H9 (cell line): ENCODE data around the gene SMAD6. TPM values are rescaled to one million over a fixed set of nuclear protein-coding genes. Genes with fewer than 3 reads are reported as not detected.

Experiments
- DNase-seq: peaks from one replicate; pipeline ENCODE4 v3.0.0-alpha.2; 2017
- H2AFZ ChIP-seq: one replicate; pipeline ENCODE4 v1.6.1; 2013; ENCODE audit warnings: mild to moderate bottlenecking, low read length, control low read depth, moderate library complexity
- H2AK5ac ChIP-seq: 2 replicates; pipeline ENCODE4 v1.6.1; 2013; ENCODE audit warnings: low read length, control low read depth, mixed read lengths; ENCODE audit not compliant: insufficient read length
- H2BK120ac ChIP-seq: one replicate; pipeline ENCODE4 v1.6.1; 2013; ENCODE audit warnings: low read depth, mild to moderate bottlenecking, low read length, control low read depth, inconsistent platforms; ENCODE audit not compliant: poor library complexity, severe bottlenecking
- H2BK12ac ChIP-seq: 2 replicates; pipeline ENCODE4 v1.6.1; 2013; ENCODE audit warnings: low read length, control low read depth, mixed read lengths, low read depth; ENCODE audit not compliant: insufficient read length
- H2BK15ac ChIP-seq: 2 replicates; pipeline ENCODE4 v1.6.1; 2013; ENCODE audit warnings: low read depth, low read length, control low read depth
- H2BK20ac ChIP-seq: one replicate; pipeline ENCODE4 v1.6.1; 2013; ENCODE audit warnings: low read depth, mild to moderate bottlenecking, low read length, control low read depth, inconsistent platforms; ENCODE audit not compliant: poor library complexity, severe bottlenecking
- H2BK5ac ChIP-seq: 2 replicates; pipeline ENCODE4 v1.6.1; 2013; ENCODE audit warnings: low read length, control low read depth, mixed read lengths; ENCODE audit not compliant: insufficient read length
- H3K14ac ChIP-seq: 2 replicates; pipeline ENCODE4 v1.6.1; 2013; ENCODE audit warnings: low read length, control low read depth; ENCODE audit not compliant: insufficient read depth
- H3K18ac ChIP-seq: 2 replicates; pipeline ENCODE4 v1.6.1; 2013; ENCODE audit warnings: low read depth, mild to moderate bottlenecking, mixed read lengths, low read length, control low read depth; ENCODE audit not compliant: insufficient read length
- H3K23ac ChIP-seq: 2 replicates; pipeline ENCODE4 v1.6.1; 2013; ENCODE audit warnings: low read length, control low read depth, mixed read lengths, low read depth; ENCODE audit not compliant: insufficient read length
- H3K23me2 ChIP-seq: 2 replicates; pipeline ENCODE4 v1.6.1; 2013; ENCODE audit warnings: low read depth, mild to moderate bottlenecking, mixed read lengths, low read length, control low read depth; ENCODE audit not compliant: insufficient read length, poor library complexity, severe bottlenecking
- H3K27ac ChIP-seq: 2 replicates; pipeline ENCODE4 v1.5.1; 2013; ENCODE audit warnings: low read length, control low read depth, mixed read lengths, low read depth; ENCODE audit not compliant: insufficient read length
- H3K27me3 ChIP-seq: 2 replicates; pipeline ENCODE4 v1.6.1; 2013; ENCODE audit warnings: low read length, control low read depth, inconsistent platforms; ENCODE audit not compliant: insufficient read depth
- H3K4ac ChIP-seq: 2 replicates; pipeline ENCODE4 v1.6.1; 2013; ENCODE audit warnings: low read depth, mild to moderate bottlenecking, control low read depth, inconsistent platforms, low read length, moderate library complexity
- H3K4me1 ChIP-seq: 2 replicates; pipeline ENCODE4 v1.6.1; 2013; ENCODE audit warnings: low read length, control low read depth, inconsistent platforms; ENCODE audit not compliant: insufficient read depth
- H3K4me2 ChIP-seq: 2 replicates; pipeline ENCODE4 v1.6.1; 2013; ENCODE audit warnings: low read length, control low read depth, mixed read lengths; ENCODE audit not compliant: insufficient read length, insufficient read depth
- H3K56ac ChIP-seq: 2 replicates; pipeline ENCODE4 v1.6.1; 2013; ENCODE audit warnings: low read depth, mild to moderate bottlenecking, mixed read lengths, low read length, control low read depth; ENCODE audit not compliant: insufficient read length
- H3K79me1 ChIP-seq: 2 replicates; pipeline ENCODE4 v1.6.1; 2013; ENCODE audit warnings: low read depth, mild to moderate bottlenecking, moderate library complexity, low read length, control low read depth, inconsistent platforms; ENCODE audit not compliant: insufficient read depth, poor library complexity, severe bottlenecking
- H3K79me2 ChIP-seq: 2 replicates; pipeline ENCODE4 v1.6.1; 2013; ENCODE audit warnings: low read length, control low read depth, inconsistent platforms; ENCODE audit not compliant: insufficient read depth
- H3K9ac ChIP-seq: 2 replicates; pipeline ENCODE4 v1.6.1; 2013; ENCODE audit warnings: low read length, control low read depth, mixed read lengths; ENCODE audit not compliant: insufficient read length; ENCODE audit errors: extremely low read depth
- H3K9me3 ChIP-seq: one replicate; pipeline ENCODE4 v1.6.1; 2013; ENCODE audit warnings: low read depth, low read length, inconsistent platforms; ENCODE audit not compliant: control insufficient read depth
- H3T11ph ChIP-seq: one replicate; pipeline ENCODE4 v1.6.1; 2013; ENCODE audit warnings: mild to moderate bottlenecking, low read length, control low read depth, inconsistent platforms
- H4K20me1 ChIP-seq: one replicate; pipeline ENCODE4 v1.6.1; 2013; ENCODE audit not compliant: control insufficient read depth, insufficient read length, insufficient read depth
- H4K5ac ChIP-seq: 2 replicates; pipeline ENCODE4 v1.6.1; 2013; ENCODE audit warnings: low read depth, mild to moderate bottlenecking, mixed read lengths, low read length, control low read depth; ENCODE audit not compliant: insufficient read length
- H4K8ac ChIP-seq: replicated peaks from 2 replicates; pipeline ENCODE4 v1.6.1; 2013; ENCODE audit warnings: low read length, control low read depth, mixed read lengths, low read depth; ENCODE audit not compliant: insufficient read length
- H4K91ac ChIP-seq: 2 replicates; pipeline ENCODE4 v1.6.1; 2013; ENCODE audit warnings: low read depth, mild to moderate bottlenecking, moderate library complexity, mixed read lengths, low read length, control low read depth; ENCODE audit not compliant: insufficient read length
- H3K27ac Mint-ChIP-seq, 3 experiments: 2 replicates in 2 of 3; 3 replicates in 1 of 3; pipeline ENCODE4 v1.8.0; 2020 to 2021; ENCODE audit warnings: mixed read lengths in 3 of 3, mild to moderate bottlenecking in 1 of 3, moderate library complexity in 1 of 3
- H3K27me3 Mint-ChIP-seq: 2 replicates; pipeline ENCODE4 v1.8.0; 2021; ENCODE audit warnings: low read depth, mild to moderate bottlenecking, moderate library complexity, mixed read lengths
- H3K36me3 Mint-ChIP-seq, 3 experiments: 2 replicates in 2 of 3; 3 replicates in 1 of 3; pipeline ENCODE4 v1.8.0; 2020 to 2021; ENCODE audit warnings: low read depth in 3 of 3, mixed read lengths in 3 of 3; ENCODE audit not compliant: insufficient read depth in 1 of 3
- H3K4me1 Mint-ChIP-seq, 2 experiments: 2 replicates each; pipeline ENCODE4 v1.8.0; 2020; ENCODE audit warnings: mixed read lengths in 2 of 2
- H3K4me3 Mint-ChIP-seq, 2 experiments: 2 replicates in 1 of 2; 3 replicates in 1 of 2; pipeline ENCODE4 v1.8.0; 2020 to 2021; ENCODE audit warnings: mild to moderate bottlenecking in 2 of 2, mixed read lengths in 2 of 2, moderate library complexity in 1 of 2
- H3K9me3 Mint-ChIP-seq, 2 experiments: 2 replicates in 1 of 2; 3 replicates in 1 of 2; pipeline ENCODE4 v1.8.0; 2020; ENCODE audit warnings: mild to moderate bottlenecking in 2 of 2, mixed read lengths in 2 of 2, moderate library complexity in 1 of 2
- CTCF ChIP-seq: fragments of 200-600 bp; sonication (generic); conservative IDR thresholded peaks from 3 replicates; pipeline ENCODE4 v1.8.0; 2021; ENCODE audit warnings: antibody characterized with exemption, mild to moderate bottlenecking
- WGBS: extraction: QIAGEN DNeasy Blood & Tissue Kit; methylation state at CpG from one replicate; pipeline ENCODE4 v1.1.7; 2013; ENCODE audit warnings: missing lambda C conversion rate, low lambda C conversion rate, mixed read lengths; ENCODE audit not compliant: insufficient read length; ENCODE audit errors: extremely low coverage; 5-methylcytosine and 5-hydroxymethylcytosine counted together
- total RNA-seq: library from RNA; stranded (reverse); gene quantifications from 2 replicates; pipeline ENCODE4 v1.2.1, GENCODE V29; 2021

SMAD6 gene
- total RNA-seq, 1 experiment from 2014 or later: 6.0 TPM

- H3K18ac ChIP-seq: no peak overlapping the region
- H2BK15ac ChIP-seq: no peak overlapping the region
- H3K23me2 ChIP-seq: no peaks in the 10 kb centered on the region
- H3K4ac ChIP-seq: no peak overlapping the region; the same call in 1 of the 2 replicates
- H3K27me3 Mint-ChIP-seq: no peaks in the 10 kb centered on the region
- no peak overlapping the region for H2AFZ ChIP-seq
- no peak overlapping the region for H3K9ac ChIP-seq
- no peak overlapping the region for H3K14ac ChIP-seq
- no peak overlapping the region for H3K4me2 ChIP-seq
- H2BK5ac ChIP-seq: no peak overlapping the region
- H3K9me3 ChIP-seq: no peaks in the 10 kb centered on the region
- H2BK20ac ChIP-seq: no peak overlapping the region
- peaks cover 65 to 71% of the 10 kb centered on the region in 2 experiments for H3K4me1 Mint-ChIP-seq
- no peaks in the 10 kb centered on the region; a peak in 1 of 7 replicates for H3K36me3 Mint-ChIP-seq
- H3K4me1 ChIP-seq: peaks cover 22% of the 10 kb centered on the region; the same call in 1 of the 2 replicates
- no peak for DNase-seq
- no peak overlapping the region for H2BK120ac ChIP-seq
- no peaks in the 10 kb centered on the region for H3K27me3 ChIP-seq
- no peak overlapping the region for H3K56ac ChIP-seq
- H4K8ac ChIP-seq: no peak overlapping the region
- H3K27ac ChIP-seq: no peak overlapping the region
- H3K27ac Mint-ChIP-seq: peak overlapping the region; percentile 45 to 87 (median 63); a peak in 5 of 7 replicates
- no CpG with 5 or more reads among the region's 5 CpGs for WGBS
- H4K91ac ChIP-seq: peak overlapping the region; percentile 49
- no peak overlapping the region for H2BK12ac ChIP-seq
- H2AK5ac ChIP-seq: no peak overlapping the region
- H3K9me3 Mint-ChIP-seq: no peaks in the 10 kb centered on the region
- no peak overlapping the region for H3K23ac ChIP-seq
- no peak overlapping the region; a peak in 1 of 5 replicates for H3K4me3 Mint-ChIP-seq
- no peaks in the 10 kb centered on the region for H4K20me1 ChIP-seq
- no peak overlapping the region for H3T11ph ChIP-seq
- no peaks in the 10 kb centered on the region for H3K79me2 ChIP-seq
- TF ChIP-seq CTCF: no peak
- H3K79me1 ChIP-seq: no peaks in the 10 kb centered on the region
- H4K5ac ChIP-seq: no peak overlapping the region
Observed at GRCh38 chr15:66746231-66746605, 44.2 kb downstream of the SMAD6 start.
